Articular chondrocyte of knee joint (primary cell): Measurements from ENCODE around the gene DNA2. TPM values are rescaled to one million over a fixed set of nuclear protein-coding genes. Genes with fewer than 3 reads are reported as not detected.

ENCODE experiments used
- small RNA-seq: library from RNA; depleted of rRNA; stranded (forward); fragments of <200 nt; gene quantifications from one replicate; pipeline ENCODE3, GENCODE V24; 2012
- total RNA-seq: library from RNA; depleted of rRNA; stranded (reverse); fragments of >200 nt; gene quantifications from 2 replicates; pipeline ENCODE4 v1.2.3, GENCODE V29; 2012

Gene DNA2, protein sequence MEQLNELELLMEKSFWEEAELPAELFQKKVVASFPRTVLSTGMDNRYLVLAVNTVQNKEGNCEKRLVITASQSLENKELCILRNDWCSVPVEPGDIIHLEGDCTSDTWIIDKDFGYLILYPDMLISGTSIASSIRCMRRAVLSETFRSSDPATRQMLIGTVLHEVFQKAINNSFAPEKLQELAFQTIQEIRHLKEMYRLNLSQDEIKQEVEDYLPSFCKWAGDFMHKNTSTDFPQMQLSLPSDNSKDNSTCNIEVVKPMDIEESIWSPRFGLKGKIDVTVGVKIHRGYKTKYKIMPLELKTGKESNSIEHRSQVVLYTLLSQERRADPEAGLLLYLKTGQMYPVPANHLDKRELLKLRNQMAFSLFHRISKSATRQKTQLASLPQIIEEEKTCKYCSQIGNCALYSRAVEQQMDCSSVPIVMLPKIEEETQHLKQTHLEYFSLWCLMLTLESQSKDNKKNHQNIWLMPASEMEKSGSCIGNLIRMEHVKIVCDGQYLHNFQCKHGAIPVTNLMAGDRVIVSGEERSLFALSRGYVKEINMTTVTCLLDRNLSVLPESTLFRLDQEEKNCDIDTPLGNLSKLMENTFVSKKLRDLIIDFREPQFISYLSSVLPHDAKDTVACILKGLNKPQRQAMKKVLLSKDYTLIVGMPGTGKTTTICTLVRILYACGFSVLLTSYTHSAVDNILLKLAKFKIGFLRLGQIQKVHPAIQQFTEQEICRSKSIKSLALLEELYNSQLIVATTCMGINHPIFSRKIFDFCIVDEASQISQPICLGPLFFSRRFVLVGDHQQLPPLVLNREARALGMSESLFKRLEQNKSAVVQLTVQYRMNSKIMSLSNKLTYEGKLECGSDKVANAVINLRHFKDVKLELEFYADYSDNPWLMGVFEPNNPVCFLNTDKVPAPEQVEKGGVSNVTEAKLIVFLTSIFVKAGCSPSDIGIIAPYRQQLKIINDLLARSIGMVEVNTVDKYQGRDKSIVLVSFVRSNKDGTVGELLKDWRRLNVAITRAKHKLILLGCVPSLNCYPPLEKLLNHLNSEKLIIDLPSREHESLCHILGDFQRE
- total RNA-seq: 5.1 and 12.2 TPM in 2 replicates

DNA sequence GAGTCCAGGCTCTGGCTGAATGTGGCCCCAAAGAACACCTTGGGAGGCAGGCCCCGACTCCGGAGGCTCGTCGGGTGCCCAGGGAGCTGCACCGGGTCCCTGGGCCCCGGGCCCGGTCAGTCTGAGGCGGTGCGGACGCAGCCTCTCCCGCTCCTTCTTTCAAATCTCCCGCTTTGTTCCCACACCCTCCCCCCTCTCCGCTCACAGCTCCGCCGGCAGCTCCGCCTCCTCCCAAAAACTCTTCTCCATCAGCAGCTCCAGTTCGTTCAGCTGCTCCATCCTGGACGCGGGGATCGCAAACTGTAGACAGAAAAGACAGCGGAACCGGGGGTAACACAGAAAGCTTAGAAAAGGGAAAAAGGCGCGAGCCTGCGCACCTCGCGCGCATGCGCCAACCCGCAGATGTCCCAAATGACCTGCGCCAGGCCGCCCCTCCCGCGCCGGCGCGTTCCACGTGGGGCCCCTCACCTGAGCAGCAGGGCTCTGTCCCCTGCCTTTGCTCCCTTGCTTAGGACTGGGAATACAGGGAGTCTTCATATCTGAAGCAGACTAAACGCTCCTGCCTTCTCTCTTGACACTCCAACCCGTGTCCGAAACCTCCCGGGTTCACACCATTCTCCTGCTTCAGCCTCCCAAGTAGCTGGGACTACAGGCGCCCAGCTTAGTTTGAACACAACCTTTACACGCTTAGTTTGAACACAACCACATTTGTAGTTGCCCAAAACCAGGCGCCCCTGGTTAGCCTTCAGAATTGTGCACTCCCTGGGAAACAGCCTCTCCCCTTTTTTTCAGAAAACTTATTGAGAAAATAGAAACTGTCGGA lies at the start of gene DNA2:
Gene DNA2 (minus strand): TSS at position 388 of the 823 bp plus-strand sequence. CDS start 109 bp downstream, at position 279.

DNA sequence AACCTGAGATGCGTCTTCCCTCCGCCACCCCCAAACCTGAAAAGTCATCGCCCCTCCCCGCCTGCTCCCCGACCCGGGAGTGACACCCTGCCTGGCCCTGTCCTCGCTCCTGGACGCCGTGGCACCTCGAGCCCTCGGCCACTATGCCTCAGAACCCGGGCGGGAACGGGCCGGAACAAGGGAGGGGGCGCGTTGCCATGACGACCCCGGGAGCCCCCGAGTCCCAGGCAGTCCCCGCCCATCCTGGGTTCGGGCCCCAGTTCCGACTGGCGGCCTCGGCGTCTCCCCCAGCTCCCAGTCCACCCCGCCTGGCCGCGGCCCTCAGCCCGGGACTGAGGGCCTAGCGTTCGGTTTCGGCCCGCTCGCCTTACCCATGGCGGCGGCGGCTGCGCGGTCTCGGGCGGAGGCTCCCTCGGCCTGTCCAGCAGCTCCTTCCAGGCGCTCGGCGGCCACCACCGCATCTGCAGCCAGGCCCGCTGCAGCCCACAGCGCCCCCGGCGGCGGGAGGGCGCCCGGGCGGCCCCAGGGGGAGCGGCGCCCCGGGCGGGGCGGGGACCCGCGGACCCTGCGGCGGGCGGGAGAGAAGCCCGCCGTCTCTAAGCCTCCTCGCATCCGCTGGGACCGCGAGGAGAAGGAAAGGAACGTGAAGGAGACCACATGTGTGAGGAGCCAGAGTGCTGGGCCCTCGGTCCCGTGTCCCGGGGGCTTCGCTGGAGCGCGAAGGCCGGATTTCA lies 64.8 kb downstream of the DNA2 start, which contains the start of gene RUFY2:
Gene RUFY2 (minus strand): TSS at position 463 of the 734 bp plus-strand sequence. CDS start 88 bp downstream, at position 375.

Small RNA genes lying within 50 kb of the gene (small RNA-seq; reads per million reads assigned to genes)
- gene RF00019 (not detected), gene RNA5SP319 (not detected)

Other genes starting within 250 kb of the DNA2 start
- 0.11 TPM in 1 of 2 replicates, not detected in the other for gene ATOH7, start 239.9 kb downstream of the DNA2 start, total RNA-seq
- 20.0 and 20.1 TPM in 2 replicates for gene HNRNPH3, start 139.9 kb downstream of the DNA2 start, total RNA-seq
- 20.8 and 34.9 TPM in 2 replicates for gene PBLD, start 139.0 kb downstream of the DNA2 start, total RNA-seq
- gene RUFY2, start 64.7 kb downstream of the DNA2 start, total RNA-seq: 42.9 TPM in 2 replicates
- 26.2 and 36.8 TPM in 2 replicates for gene SLC25A16, start 55.5 kb upstream of the DNA2 start, total RNA-seq
- gene TET1, start 88.4 kb upstream of the DNA2 start, total RNA-seq: 7.7 and 8.9 TPM in 2 replicates
- 43.9 and 54.8 TPM in 2 replicates for gene CCAR1, start 249.3 kb upstream of the DNA2 start, total RNA-seq